Fibroblast of lung (primary cell): ENCODE data around the gene DYSF.

Experiments
- CTCF ChIP-seq, 2 donors: IDR thresholded peaks in 1 of 2; conservative IDR thresholded peaks in 1 of 2; 1 replicate in 1 of 2; 2 replicates in 1 of 2; pipeline ENCODE4 v1.5.1; 2011 to 2012; ENCODE audit warnings: low read length in 2 of 2, control low read depth in 1 of 2, inconsistent platforms in 1 of 2, low read depth in 1 of 2, mild to moderate bottlenecking in 1 of 2
- EZH2 ChIP-seq: IDR thresholded peaks from 2 replicates; pipeline ENCODE4 v1.5.1; 2012; ENCODE audit warnings: low read length, control low read depth, mild to moderate bottlenecking; ENCODE audit errors: missing control alignments

- TF ChIP-seq CTCF (conservative IDR thresholded peaks at IDR 0.05 in 1 of 2, IDR thresholded peaks at IDR 0.05 in 1 of 2; ENCODE audit: low read depth in 1 of 2, low read length in 2 of 2): no peak
- no peak for TF ChIP-seq EZH2
Observed at GRCh38 chr2:71588497-71589170, 135.3 kb downstream of the DYSF start.
